Hepatocyte (in vitro differentiated cells): ENCODE data around the gene MYL11.

Experiments used
- CTCF ChIP-seq: fragments of 200-600 bp; sonication (generic); IDR thresholded peaks from 2 replicates; pipeline ENCODE4 v1.5.1; 2016; ENCODE audit warnings: antibody characterized with exemption, mild to moderate bottlenecking; ENCODE audit not compliant: poor library complexity
- EZH2 ChIP-seq: fragments of 200-600 bp; sonication (generic); IDR thresholded peaks from 2 replicates; pipeline ENCODE4 v1.6.1; 2016; ENCODE audit warnings: antibody characterized with exemption, mild to moderate bottlenecking, borderline replicate concordance

- TF ChIP-seq EZH2 = no peak
- TF ChIP-seq CTCF = no peak
Observed at GRCh38 chr16:30340621-30341020, 34.0 kb upstream of the MYL11 start.
